Muscle of back (tissue), 11 donors: ENCODE data around the gene TMEM231. TPM values are rescaled to one million over a fixed set of nuclear protein-coding genes. Genes with fewer than 3 reads are reported as not detected.

Source experiments
- DNase-seq, 3 donors: peaks; one replicate each; pipeline versions ENCODE4 v3.0.0 to v3.0.0-alpha.2; 2013
- polyA plus RNA-seq, 10 donors: library from polyadenylated mRNA; unstranded; fragments of 120-200 nt; gene quantifications; one replicate each; pipeline ENCODE4 v1.2.1, GENCODE V29; 2013; ENCODE audit not compliant: insufficient read length in 10 of 10

The TMEM231 gene
- polyA plus RNA-seq, 10 donors: 5.3 to 9.6 (median 8.3) TPM

GRCh38 chr16:75534560-75535205 is 21.4 kb downstream of the TMEM231 start:
- no peak for DNase-seq

GRCh38 chr16:75532791-75533190 is 23.3 kb downstream of the TMEM231 start:
- no peak for DNase-seq

- DNase-seq: no peak
These were observed 23.8 kb downstream of the TMEM231 start for GRCh38 chr16:75532142-75532765.

GRCh38 chr16:75529959-75530358 is 26.1 kb downstream of the TMEM231 start:
- no peak for DNase-seq

GRCh38 chr16:75529056-75529905 is 26.8 kb downstream of the TMEM231 start:
- no peak for DNase-seq

- no peak for DNase-seq
These were observed 28.2 kb downstream of the TMEM231 start for GRCh38 chr16:75527825-75528299.

GRCh38 chr16:75526032-75526790 is 29.8 kb downstream of the TMEM231 start:
- DNase-seq: no peak

GRCh38 chr16:75519175-75519574 is 36.9 kb downstream of the TMEM231 start:
- DNase-seq: no peak

- peak in 2 of 3 donors; percentile 21 to 66 for DNase-seq
These were observed 39.7 kb downstream of the TMEM231 start for GRCh38 chr16:75516189-75516966.

GRCh38 chr16:75514296-75514695 is 41.8 kb downstream of the TMEM231 start:
- DNase-seq: no peak

- DNase-seq: peak; percentile 16 to 49 (median 38)
These were observed 49.5 kb downstream of the TMEM231 start for GRCh38 chr16:75506574-75506973.

GRCh38 chr16:75506107-75506506 is 49.9 kb downstream of the TMEM231 start:
- peak in 2 of 3 donors; percentile 12 to 39 for DNase-seq

GRCh38 chr16:75503801-75504200 is 52.3 kb downstream of the TMEM231 start:
- DNase-seq: no peak

- no peak for DNase-seq
These were observed 53.0 kb downstream of the TMEM231 start for GRCh38 chr16:75502916-75503605.

- DNase-seq: peak; percentile 52 to 78 (median 65)
These were observed 54.2 kb downstream of the TMEM231 start for GRCh38 chr16:75501820-75502219.

GRCh38 chr16:75501359-75501758 is 54.7 kb downstream of the TMEM231 start:
- DNase-seq: no peak

- DNase-seq: peak; percentile 24 to 56 (median 25)
These were observed 57.3 kb downstream of the TMEM231 start for GRCh38 chr16:75498605-75499322.

GRCh38 chr16:75497558-75497957 is 58.5 kb downstream of the TMEM231 start:
- no peak for DNase-seq

GRCh38 chr16:75495076-75495674 is 60.9 kb downstream of the TMEM231 start, which contains the start of gene CHST6:
TSS of gene CHST6 (minus strand) at chr16:75495441. CDS start at chr16:75479828, 15,613 bp downstream.
- peak; percentile 13 to 70 (median 54) for DNase-seq
